Lower lobe of right lung (tissue), 2 donors: ENCODE data around the gene MSI2. TPM values are rescaled to one million over a fixed set of nuclear protein-coding genes. Genes with fewer than 3 reads are reported as not detected.

ENCODE experiments used
- ATAC-seq, 2 donors: fragments of 200-7000 bp; cut with Tn5 transposase; one replicate each; pipeline ENCODE4 v1.9.1; 2020 to 2022; ENCODE audit warnings: mild to moderate bottlenecking in 2 of 2, moderate library complexity in 2 of 2
- DNase-seq: peaks from one replicate; pipeline ENCODE4 v3.0.0-alpha.2; 2020
- H3K27ac ChIP-seq: fragments of 200-600 bp; one replicate; pipeline ENCODE4 v1.8.0; 2022
- H3K27me3 ChIP-seq: fragments of 200-600 bp; one replicate; pipeline ENCODE4 v1.8.0; 2022; ENCODE audit warnings: low read depth
- H3K36me3 ChIP-seq: fragments of 200-600 bp; one replicate; pipeline ENCODE4 v1.8.0; 2022; ENCODE audit warnings: mild to moderate bottlenecking
- H3K4me1 ChIP-seq: fragments of 200-600 bp; one replicate; pipeline ENCODE4 v1.8.0; 2022
- H3K4me3 ChIP-seq: fragments of 200-600 bp; one replicate; pipeline ENCODE4 v1.8.0; 2022; ENCODE audit warnings: mild to moderate bottlenecking
- H3K9me3 ChIP-seq: fragments of 200-600 bp; one replicate; pipeline ENCODE4 v1.8.0; 2022
- CTCF ChIP-seq: fragments of 200-600 bp; IDR thresholded peaks from one replicate; pipeline ENCODE4 v1.8.0; 2022; ENCODE audit warnings: antibody characterized with exemption, mild to moderate bottlenecking
- intact Hi-C: fragments of 100-400 bp; cut with DNase I; formaldehyde crosslinking; loops from one replicate; pipeline ENCODE4 v1.11.0; 2022
- total RNA-seq: library from RNA; stranded (reverse); fragmentation: NEBNext Ultra II Directional; extraction: Animal tissue kit (Norgen Biotek cat#: 25700); gene quantifications from one replicate; pipeline ENCODE4 v1.2.1, GENCODE V29; 2021
- donor health status: DM: no; HTN: yes; CAD: no; lungs with severe emphysema.

MSI2 gene
- total RNA-seq, 1 donor from 2014 or later: 43.9 TPM

GRCh38 chr17:57468932-57469775 lies 212.8 kb downstream of the MSI2 start:
- ATAC-seq (no peak), DNase-seq (no peak)
- intact Hi-C loops: no loop called here
- no peak for TF ChIP-seq CTCF
- no peaks in the 10 kb centered on the region for H3K9me3 ChIP-seq
- H3K27ac ChIP-seq: no peak overlapping the region
- H3K36me3 ChIP-seq: no peaks in the 10 kb centered on the region
- peaks cover 13% of the 10 kb centered on the region for H3K4me1 ChIP-seq
- no peak overlapping the region for H3K4me3 ChIP-seq
- no peaks in the 10 kb centered on the region for H3K27me3 ChIP-seq

GRCh38 chr17:57470906-57471305 lies 214.6 kb downstream of the MSI2 start:
- intact Hi-C loops: no loop called here
- H3K36me3 ChIP-seq: no peaks in the 10 kb centered on the region
- H3K27me3 ChIP-seq: no peaks in the 10 kb centered on the region
- no peak for ATAC-seq
- no peak overlapping the region for H3K4me3 ChIP-seq
- H3K4me1 ChIP-seq: peaks cover 15% of the 10 kb centered on the region
- no peak for TF ChIP-seq CTCF
- H3K9me3 ChIP-seq: no peaks in the 10 kb centered on the region
- no peak overlapping the region for H3K27ac ChIP-seq
- DNase-seq: no peak

- H3K36me3 ChIP-seq: no peaks in the 10 kb centered on the region
- DNase-seq (no peak), ATAC-seq (no peak)
- no peak for TF ChIP-seq CTCF
- H3K27me3 ChIP-seq: no peaks in the 10 kb centered on the region
- no peak overlapping the region for H3K4me3 ChIP-seq
- no peak overlapping the region for H3K27ac ChIP-seq
- no peaks in the 10 kb centered on the region for H3K9me3 ChIP-seq
- H3K4me1 ChIP-seq: peaks cover 15% of the 10 kb centered on the region
- intact Hi-C loops: no loop called here
Measured at GRCh38 chr17:57471868-57472368, 215.6 kb downstream of the MSI2 start.

- TF ChIP-seq CTCF: no peak
- intact Hi-C loops: no loop called here
- no peaks in the 10 kb centered on the region for H3K36me3 ChIP-seq
- H3K27me3 ChIP-seq: no peaks in the 10 kb centered on the region
- no peak for DNase-seq
- H3K9me3 ChIP-seq: no peaks in the 10 kb centered on the region
- H3K27ac ChIP-seq: no peak overlapping the region
- no peak overlapping the region for H3K4me3 ChIP-seq
- ATAC-seq: no peak
- H3K4me1 ChIP-seq: peaks cover 15% of the 10 kb centered on the region
Measured at GRCh38 chr17:57475796-57476195, 219.5 kb downstream of the MSI2 start.

DNA sequence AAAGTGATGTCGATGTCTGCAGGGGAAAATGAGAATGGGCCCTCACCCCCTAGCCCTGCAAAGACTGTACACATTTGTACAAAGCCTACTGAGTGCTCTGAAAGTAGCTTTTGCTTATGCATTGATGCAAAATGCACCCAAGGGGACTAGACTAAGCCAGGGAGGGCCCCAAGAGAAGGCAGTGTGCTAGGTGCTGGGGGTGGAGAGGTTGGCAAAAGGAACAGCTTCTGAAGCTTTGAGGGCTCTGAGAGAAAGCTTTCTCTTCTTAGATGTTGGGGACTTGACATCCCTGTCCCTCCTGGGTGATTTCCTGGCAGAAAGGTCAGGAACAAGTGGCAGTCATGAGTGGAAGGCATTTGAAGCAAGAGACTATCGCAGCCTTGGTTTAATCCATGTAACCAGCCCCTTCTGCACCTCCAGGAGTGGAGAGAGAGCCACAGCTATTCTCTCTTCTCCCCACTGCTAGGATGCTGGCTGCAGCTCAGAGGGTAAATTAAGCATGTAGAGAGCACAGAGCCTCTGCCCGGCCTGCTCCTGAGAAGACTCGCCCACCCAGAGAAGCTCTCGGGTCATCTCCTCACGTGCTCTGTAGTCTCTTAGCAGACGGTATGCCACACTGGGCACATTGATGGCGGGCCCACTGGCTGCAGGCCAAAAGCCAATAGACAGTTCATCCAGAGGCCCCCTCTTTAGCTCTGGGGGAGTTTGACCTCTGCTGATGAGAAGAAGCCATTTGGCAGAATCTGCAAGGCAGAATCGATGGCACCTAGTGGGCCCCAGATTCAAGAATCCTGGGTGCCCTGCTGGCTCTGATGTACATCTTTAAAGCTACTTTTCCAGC lies 221.4 kb downstream of the MSI2 start:
- intact Hi-C loops: no loop called here
- Histone ChIP-seq H3K36me3 (no peaks in the 10 kb centered on the region), H3K4me3 (no peak overlapping the region), H3K27me3 (no peaks in the 10 kb centered on the region), H3K9me3 (no peaks in the 10 kb centered on the region), H3K27ac (no peak overlapping the region), H3K4me1 (peaks cover 14% of the 10 kb centered on the region)
- ATAC-seq: no peak
- no peak for TF ChIP-seq CTCF
- DNase-seq: no peak
